ENCODE results near the gene SWSAP1.

DNA sequence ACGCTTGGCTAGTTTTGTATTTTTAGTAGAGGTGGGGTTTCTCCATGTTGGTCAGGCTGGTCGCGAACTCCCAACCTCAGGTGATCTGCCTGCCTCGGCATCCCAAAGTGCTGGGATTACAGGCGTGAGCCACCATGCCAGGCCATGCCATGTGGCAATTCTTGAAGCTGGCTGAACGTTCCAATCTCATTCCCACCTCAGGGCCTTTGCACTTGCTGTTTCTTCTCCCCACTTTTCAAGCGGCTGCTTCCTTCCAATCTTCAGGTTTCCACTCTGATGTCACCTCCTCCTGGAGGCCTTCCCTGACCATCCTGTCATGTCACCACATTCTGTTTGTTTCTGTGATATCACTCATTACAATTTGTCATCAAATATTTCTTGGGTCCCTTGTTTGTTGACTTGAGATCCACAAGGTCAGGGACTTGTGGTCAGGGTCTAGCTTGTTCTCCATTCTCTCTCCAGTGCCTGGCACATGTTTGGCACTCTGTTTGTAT, 5.4 kb downstream of the SWSAP1 start:
- TF ChIP-seq, protein P1, sequence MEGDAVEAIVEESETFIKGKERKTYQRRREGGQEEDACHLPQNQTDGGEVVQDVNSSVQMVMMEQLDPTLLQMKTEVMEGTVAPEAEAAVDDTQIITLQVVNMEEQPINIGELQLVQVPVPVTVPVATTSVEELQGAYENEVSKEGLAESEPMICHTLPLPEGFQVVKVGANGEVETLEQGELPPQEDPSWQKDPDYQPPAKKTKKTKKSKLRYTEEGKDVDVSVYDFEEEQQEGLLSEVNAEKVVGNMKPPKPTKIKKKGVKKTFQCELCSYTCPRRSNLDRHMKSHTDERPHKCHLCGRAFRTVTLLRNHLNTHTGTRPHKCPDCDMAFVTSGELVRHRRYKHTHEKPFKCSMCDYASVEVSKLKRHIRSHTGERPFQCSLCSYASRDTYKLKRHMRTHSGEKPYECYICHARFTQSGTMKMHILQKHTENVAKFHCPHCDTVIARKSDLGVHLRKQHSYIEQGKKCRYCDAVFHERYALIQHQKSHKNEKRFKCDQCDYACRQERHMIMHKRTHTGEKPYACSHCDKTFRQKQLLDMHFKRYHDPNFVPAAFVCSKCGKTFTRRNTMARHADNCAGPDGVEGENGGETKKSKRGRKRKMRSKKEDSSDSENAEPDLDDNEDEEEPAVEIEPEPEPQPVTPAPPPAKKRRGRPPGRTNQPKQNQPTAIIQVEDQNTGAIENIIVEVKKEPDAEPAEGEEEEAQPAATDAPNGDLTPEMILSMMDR (conservative IDR thresholded peaks at IDR 0.05), result no peak
- TF ChIP-seq EZH2 (IDR thresholded peaks at IDR 0.05; ENCODE audit: low read depth), result no peak
